Neural progenitor cell (in vitro differentiated cells): Measurements from ENCODE around the gene ASTN2. TPM values are rescaled to one million over a fixed set of nuclear protein-coding genes. Genes with fewer than 3 reads are reported as not detected.

Experiments used
- DNase-seq: peaks from one replicate; pipeline ENCODE4 v3.0.0-alpha.2; 2016; ENCODE audit warnings: low spot score
- H2AFZ ChIP-seq: fragments of 200-600 bp; sonication (generic); replicated peaks from 2 replicates; pipeline ENCODE4 v1.6.1; 2016; ENCODE audit warnings: antibody characterized with exemption
- H3F3A ChIP-seq: fragments of 200-600 bp; sonication (generic); 2 replicates; pipeline ENCODE4 v1.6.1; 2016; ENCODE audit warnings: antibody characterized with exemption, low read depth
- H3K27ac ChIP-seq: fragments of 200-600 bp; sonication (generic); 2 replicates; pipeline ENCODE4 v1.5.1; 2016; ENCODE audit warnings: mild to moderate bottlenecking
- H3K27me3 ChIP-seq: fragments of 200-600 bp; sonication (generic); 2 replicates; pipeline ENCODE4 v1.6.1; 2016; ENCODE audit warnings: mild to moderate bottlenecking, moderate library complexity
- H3K36me3 ChIP-seq: fragments of 200-600 bp; sonication (generic); 2 replicates; pipeline ENCODE4 v1.5.1; 2016
- H3K4me1 ChIP-seq: fragments of 200-600 bp; sonication (generic); 2 replicates; pipeline ENCODE4 v1.6.1; 2016; ENCODE audit warnings: mixed run types
- H3K4me2 ChIP-seq: fragments of 200-600 bp; sonication (generic); 2 replicates; pipeline ENCODE4 v1.6.1; 2016
- H3K4me3 ChIP-seq: fragments of 200-600 bp; sonication (generic); 2 replicates; pipeline ENCODE4 v1.5.1; 2016
- H3K79me2 ChIP-seq: fragments of 200-600 bp; sonication (generic); 2 replicates; pipeline ENCODE4 v1.6.1; 2016; ENCODE audit warnings: low read depth
- H3K9ac ChIP-seq: fragments of 200-600 bp; sonication (generic); 2 replicates; pipeline ENCODE4 v1.6.1; 2016
- H3K9me3 ChIP-seq: fragments of 200-600 bp; sonication (generic); 2 replicates; pipeline ENCODE4 v1.5.1; 2016; ENCODE audit warnings: low read depth
- H4K20me1 ChIP-seq: fragments of 200-600 bp; sonication (generic); 2 replicates; pipeline ENCODE4 v1.6.1; 2016; ENCODE audit warnings: low read depth
- H3K27ac Mint-ChIP-seq: 3 replicates; pipeline ENCODE4 v1.8.0; 2021; ENCODE audit warnings: mixed read lengths
- H3K27me3 Mint-ChIP-seq: 2 replicates; pipeline ENCODE4 v1.8.0; 2022; ENCODE audit warnings: low read depth, mild to moderate bottlenecking, inconsistent platforms, moderate library complexity, mixed read lengths; ENCODE audit not compliant: insufficient read depth
- H3K36me3 Mint-ChIP-seq: 3 replicates; pipeline ENCODE4 v1.8.0; 2021; ENCODE audit warnings: mixed read lengths
- H3K4me1 Mint-ChIP-seq: 3 replicates; pipeline ENCODE4 v1.8.0; 2021; ENCODE audit warnings: mixed read lengths
- H3K4me3 Mint-ChIP-seq: 3 replicates; pipeline ENCODE4 v1.8.0; 2021; ENCODE audit warnings: mild to moderate bottlenecking, moderate library complexity, mixed read lengths
- H3K9me3 Mint-ChIP-seq: 3 replicates; pipeline ENCODE4 v1.8.0; 2020; ENCODE audit warnings: mixed read lengths
- CTCF ChIP-seq: fragments of 200-600 bp; sonication (generic); IDR thresholded peaks from 2 replicates; pipeline ENCODE4 v1.5.1; 2017; ENCODE audit warnings: antibody characterized with exemption, mild to moderate bottlenecking
- EZH2 ChIP-seq: fragments of 200-600 bp; sonication (generic); IDR thresholded peaks from 2 replicates; pipeline ENCODE4 v1.6.1; 2017; ENCODE audit warnings: antibody characterized with exemption, mild to moderate bottlenecking, moderate library complexity
- EZH2phosphoT487 ChIP-seq: fragments of 200-600 bp; sonication (generic); IDR thresholded peaks from 2 replicates; pipeline ENCODE4 v1.6.1; 2017; ENCODE audit warnings: antibody characterized with exemption
- total RNA-seq: library from RNA; depleted of rRNA; stranded (reverse); fragments of >200 nt; gene quantifications from 2 replicates; pipeline ENCODE4 v1.2.3, GENCODE V29; 2015; ENCODE audit warnings: low replicate concordance

The ASTN2 gene
- total RNA-seq, 1 donor from 2014 or later: 8.0 TPM

DNA sequence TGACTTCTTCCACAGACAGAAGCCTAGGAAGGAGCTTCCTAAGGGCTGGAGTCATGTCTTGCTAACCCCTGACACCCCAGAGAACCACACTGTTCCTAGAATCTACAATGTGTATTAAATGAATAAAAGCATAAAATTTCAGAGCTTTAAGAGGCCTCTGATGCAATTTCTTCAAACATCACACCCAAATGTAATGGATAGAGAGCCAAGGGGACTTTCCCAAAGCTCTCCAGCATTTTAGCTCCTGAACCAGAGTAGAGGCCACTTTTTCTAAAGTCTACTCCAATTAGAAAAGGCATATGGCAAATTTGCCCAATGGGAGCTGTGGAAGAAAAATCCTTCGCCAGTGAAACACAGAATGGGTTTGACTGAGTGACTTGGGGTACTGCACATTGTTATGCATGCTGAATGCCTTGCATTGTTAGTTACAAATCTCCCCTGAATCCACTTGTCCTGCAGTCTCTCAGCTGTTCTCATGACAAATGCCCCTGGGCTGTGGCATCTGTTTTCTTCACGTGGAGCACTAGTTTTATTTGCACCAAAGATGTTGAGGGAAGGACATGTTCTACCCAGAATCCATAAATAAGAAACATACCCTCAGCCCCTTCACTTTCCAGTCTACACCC lies 334.0 kb downstream of the ASTN2 start:
- H3K79me2 ChIP-seq: no peaks in the 10 kb centered on the region
- no peak overlapping the region for H2AFZ ChIP-seq
- H3K27me3 ChIP-seq: no peaks in the 10 kb centered on the region
- no peak overlapping the region for H3K4me3 ChIP-seq
- no peaks in the 10 kb centered on the region for H3K9me3 ChIP-seq
- H3K4me2 ChIP-seq: peak overlapping the region; percentile 11
- H3K27ac Mint-ChIP-seq: no peak overlapping the region
- DNase-seq: peak; percentile 31
- H3K27me3 Mint-ChIP-seq: peaks cover 2% of the 10 kb centered on the region
- H3K4me1 Mint-ChIP-seq: peaks cover 11% of the 10 kb centered on the region
- H3F3A ChIP-seq: peaks cover 2% of the 10 kb centered on the region
- no peaks in the 10 kb centered on the region for H3K9me3 Mint-ChIP-seq
- no peaks in the 10 kb centered on the region for H4K20me1 ChIP-seq
- H3K27ac ChIP-seq: no peak overlapping the region
- TF ChIP-seq EZH2 (no peak), CTCF (no peak), EZH2phosphoT487 (no peak)
- H3K36me3 ChIP-seq: no peaks in the 10 kb centered on the region
- H3K4me3 Mint-ChIP-seq: no peak overlapping the region
- H3K9ac ChIP-seq: no peak overlapping the region
- peaks cover 22% of the 10 kb centered on the region for H3K4me1 ChIP-seq
- no peaks in the 10 kb centered on the region for H3K36me3 Mint-ChIP-seq

DNA sequence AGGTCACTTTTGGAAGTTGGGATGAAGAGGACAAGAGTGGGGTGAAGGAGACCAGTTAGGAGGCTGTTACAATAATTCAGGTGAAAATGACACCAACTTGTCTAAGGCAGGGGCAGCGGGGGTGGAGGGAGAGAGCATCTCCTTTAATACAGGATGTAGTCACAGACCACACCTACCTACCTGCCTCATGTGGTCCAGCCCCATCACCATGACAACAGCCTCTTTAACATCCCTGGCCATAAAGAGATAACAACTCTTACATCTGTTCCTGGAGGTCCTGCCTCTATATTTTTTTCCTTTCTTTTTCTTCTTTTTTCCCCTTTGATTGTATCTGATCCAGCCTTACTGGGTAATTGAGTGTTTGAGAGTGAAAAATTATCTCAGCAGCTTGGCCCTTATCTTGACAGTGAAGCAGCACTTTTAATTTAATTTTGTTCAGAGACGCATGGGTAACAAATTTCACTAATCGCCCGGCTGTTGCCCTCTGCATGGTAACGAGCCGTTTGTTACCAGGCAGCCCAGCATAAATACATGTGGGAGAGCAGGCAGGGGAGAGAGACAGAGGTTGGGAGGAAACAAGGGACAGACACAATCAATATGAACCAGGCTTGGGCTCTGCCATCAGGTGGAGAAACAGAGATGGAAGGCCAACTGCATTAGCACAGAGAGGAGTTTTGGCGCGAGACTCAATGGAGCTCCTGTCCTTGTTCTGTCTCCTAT lies 338.1 kb downstream of the ASTN2 start:
- H3K36me3 ChIP-seq: no peaks in the 10 kb centered on the region
- H3K4me2 ChIP-seq: no peak overlapping the region
- H3K27ac ChIP-seq: no peak overlapping the region
- Mint-ChIP-seq H3K9me3 (no peaks in the 10 kb centered on the region), H3K36me3 (no peaks in the 10 kb centered on the region), H3K27me3 (no peaks in the 10 kb centered on the region), H3K4me1 (peaks cover 3% of the 10 kb centered on the region), H3K4me3 (no peak overlapping the region), H3K27ac (no peak overlapping the region)
- no peak overlapping the region for H2AFZ ChIP-seq
- H3K4me3 ChIP-seq: no peak overlapping the region
- no peaks in the 10 kb centered on the region for H3K79me2 ChIP-seq
- H3F3A ChIP-seq: peaks cover 2% of the 10 kb centered on the region
- H3K9ac ChIP-seq: no peak overlapping the region
- no peaks in the 10 kb centered on the region for H4K20me1 ChIP-seq
- no peak for TF ChIP-seq EZH2phosphoT487
- no peak for TF ChIP-seq CTCF
- TF ChIP-seq EZH2: no peak
- H3K27me3 ChIP-seq: no peaks in the 10 kb centered on the region
- no peaks in the 10 kb centered on the region for H3K9me3 ChIP-seq
- DNase-seq: no peak
- H3K4me1 ChIP-seq: peaks cover 17% of the 10 kb centered on the region

DNA sequence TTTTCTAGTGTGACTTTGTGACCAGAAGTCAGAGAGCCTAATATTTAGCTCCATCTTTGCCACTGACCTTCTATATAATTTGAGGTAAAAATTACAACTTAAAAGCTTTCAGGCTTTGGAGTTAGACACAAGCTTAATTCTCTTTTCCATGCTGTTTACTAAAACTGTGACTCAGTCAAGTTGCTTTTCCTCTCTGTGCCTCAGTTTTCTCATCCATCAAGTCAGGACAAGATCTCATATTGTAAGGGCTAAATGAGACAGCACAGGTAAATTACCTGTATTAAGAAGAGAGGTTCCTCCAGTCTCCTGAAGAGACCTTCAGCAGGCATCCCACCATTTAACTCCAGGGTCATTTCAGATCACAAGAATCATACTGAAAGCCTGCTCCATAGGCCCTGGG lies 339.2 kb downstream of the ASTN2 start:
- H3K9me3 Mint-ChIP-seq: no peaks in the 10 kb centered on the region
- Histone ChIP-seq H3K4me1 (peaks cover 10% of the 10 kb centered on the region), H3K9me3 (no peaks in the 10 kb centered on the region), H3K27me3 (no peaks in the 10 kb centered on the region), H4K20me1 (no peaks in the 10 kb centered on the region), H3K36me3 (no peaks in the 10 kb centered on the region), H3K4me3 (no peak overlapping the region), H3K27ac (no peak overlapping the region), H2AFZ (no peak overlapping the region), H3F3A (peaks cover 2% of the 10 kb centered on the region), H3K79me2 (no peaks in the 10 kb centered on the region), H3K9ac (no peak overlapping the region), H3K4me2 (no peak overlapping the region)
- no peaks in the 10 kb centered on the region for H3K27me3 Mint-ChIP-seq
- H3K27ac Mint-ChIP-seq: no peak overlapping the region
- DNase-seq: no peak
- TF ChIP-seq CTCF (no peak), EZH2phosphoT487 (no peak), EZH2 (no peak)
- no peak overlapping the region for H3K4me3 Mint-ChIP-seq
- peaks cover 3% of the 10 kb centered on the region for H3K4me1 Mint-ChIP-seq
- H3K36me3 Mint-ChIP-seq: no peaks in the 10 kb centered on the region
